ENCODE data around the gene IRF7.
"Not testable (repeated sequence)": the region's sequence is repeated elsewhere in the genome, so short reads cannot be mapped to it uniquely, and the experiment has no call there.

The IRF7 gene

DNA sequence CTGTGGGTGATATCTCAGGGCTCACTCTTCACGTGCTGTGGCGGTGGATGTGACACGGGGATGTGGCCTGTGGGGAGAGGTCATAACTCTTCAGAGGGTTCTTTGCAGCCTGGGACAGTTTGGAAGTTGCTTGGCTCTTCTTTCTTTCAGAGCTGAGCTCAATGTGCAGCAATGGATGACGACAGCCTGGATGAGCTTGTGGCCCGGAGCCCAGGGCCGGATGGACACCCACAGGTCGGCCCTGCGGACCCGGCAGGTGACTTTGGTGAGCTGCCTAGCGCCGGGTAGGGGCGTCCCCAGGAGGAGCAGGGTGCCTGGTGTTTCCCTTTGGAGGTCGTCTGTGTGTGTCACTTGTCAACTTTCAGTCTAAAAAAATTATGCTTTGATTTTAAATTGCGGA, 34.4 kb downstream of the IRF7 start:
- Histone ChIP-seq H3K27me3 (ENCODE audit: insufficient read depth, low read length) (no peaks in the 10 kb centered on the region), H3K4me1 (ENCODE audit: insufficient read depth, low read length) (peaks cover 5% of the 10 kb centered on the region)

DNA sequence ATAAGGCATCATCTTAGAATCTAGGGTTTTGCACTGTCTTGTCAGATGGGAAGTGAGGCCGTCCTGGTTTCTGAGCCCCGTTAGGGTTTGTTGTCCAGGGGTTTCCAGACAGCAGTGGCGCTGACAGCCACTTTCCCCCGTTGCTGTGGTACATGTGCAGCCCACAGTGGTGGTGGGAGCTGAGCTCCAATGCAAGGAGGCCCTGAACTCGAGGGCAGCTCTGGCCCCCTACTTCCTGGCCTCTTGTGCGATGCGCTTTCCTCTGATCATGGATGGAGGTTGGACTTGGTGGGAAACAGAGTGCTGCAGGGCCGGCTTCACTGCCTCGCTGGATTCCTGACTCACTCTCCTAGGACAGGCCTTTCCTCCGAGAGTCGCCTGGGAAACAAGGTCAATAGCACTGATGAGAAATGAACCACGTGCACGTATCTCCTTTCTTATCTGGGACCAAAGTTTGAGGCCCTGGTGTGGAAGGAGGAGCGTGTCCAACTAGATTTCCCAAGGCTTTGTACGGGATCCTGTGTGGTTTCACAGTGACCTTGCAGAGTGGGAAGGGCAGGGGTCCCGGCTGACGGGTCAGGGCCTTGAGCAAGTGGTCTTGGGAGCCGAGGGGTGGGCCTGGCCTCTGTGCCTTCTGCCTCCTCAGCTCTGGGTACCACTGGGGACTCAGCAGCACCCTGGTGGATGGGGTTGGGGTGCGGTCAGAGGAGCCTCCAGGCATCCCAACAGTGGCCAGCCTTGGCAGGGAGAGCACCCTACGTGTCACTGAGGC, 35.7 kb downstream of the IRF7 start:
- Histone ChIP-seq H3K9me3 (ENCODE audit: insufficient read depth, low read depth, low read length) (no peaks in the 10 kb centered on the region), H3K4me3 (ENCODE audit: low read length) (no peak overlapping the region), H3K9ac (ENCODE audit: low read depth, low read length) (no peak overlapping the region), H3K27ac (ENCODE audit: low read length) (no peak overlapping the region), H3K36me3 (ENCODE audit: insufficient read depth, low read depth, low read length) (peaks cover 28% of the 10 kb centered on the region), H3K27me3 (ENCODE audit: insufficient read depth, low read length) (peaks cover 6% of the 10 kb centered on the region), H3K4me1 (ENCODE audit: insufficient read depth, low read length) (peaks cover 5% of the 10 kb centered on the region)

More for the DNA sequence above, 34.4 kb downstream of the IRF7 start:
- H3K9ac ChIP-seq (ENCODE audit: low read depth, low read length), result no peak overlapping the region; the same call in 1 of the 2 replicates
- peaks cover 31% of the 10 kb centered on the region for H3K36me3 ChIP-seq (ENCODE audit: insufficient read depth, low read depth, low read length)
- H3K4me3 ChIP-seq (ENCODE audit: low read length), result no peak overlapping the region
- H3K27ac ChIP-seq (ENCODE audit: low read length), result no peak overlapping the region
- no peaks in the 10 kb centered on the region for H3K9me3 ChIP-seq (ENCODE audit: insufficient read depth, low read depth, low read length)

GRCh38 chr11:578276-579035, 37.3 kb downstream of the IRF7 start:
- Histone ChIP-seq H3K4me1 (ENCODE audit: insufficient read depth, low read length) (peaks cover 5% of the 10 kb centered on the region), H3K27ac (ENCODE audit: low read length) (no peak overlapping the region), H3K27me3 (ENCODE audit: insufficient read depth, low read length) (peaks cover 20% of the 10 kb centered on the region), H3K36me3 (ENCODE audit: insufficient read depth, low read depth, low read length) (peaks cover 19% of the 10 kb centered on the region), H3K9me3 (ENCODE audit: insufficient read depth, low read depth, low read length) (no peaks in the 10 kb centered on the region), H3K9ac (ENCODE audit: low read depth, low read length) (peak overlapping the region; percentile 86; the same call in 1 of the 2 replicates), H3K4me3 (ENCODE audit: low read length) (peak overlapping the region; percentile 86; the same call in 1 of the 2 replicates)

GRCh38 chr11:577611-577894, 38.2 kb downstream of the IRF7 start:
- Histone ChIP-seq H3K4me3 (ENCODE audit: low read length) (peak overlapping the region; percentile 86), H3K9me3 (ENCODE audit: insufficient read depth, low read depth, low read length) (no peaks in the 10 kb centered on the region), H3K9ac (ENCODE audit: low read depth, low read length) (peak overlapping the region; percentile 86; the same call in 1 of the 2 replicates), H3K27me3 (ENCODE audit: insufficient read depth, low read length) (peaks cover 25% of the 10 kb centered on the region), H3K36me3 (ENCODE audit: insufficient read depth, low read depth, low read length) (peaks cover 15% of the 10 kb centered on the region), H3K27ac (ENCODE audit: low read length) (no peak overlapping the region), H3K4me1 (ENCODE audit: insufficient read depth, low read length) (peaks cover 5% of the 10 kb centered on the region)

- Histone ChIP-seq H3K36me3 (ENCODE audit: insufficient read depth, low read depth, low read length) (peaks cover 11% of the 10 kb centered on the region), H3K9ac (ENCODE audit: low read depth, low read length) (peak overlapping the region; percentile 86), H3K4me3 (ENCODE audit: low read length) (peak overlapping the region; percentile 86), H3K9me3 (ENCODE audit: insufficient read depth, low read depth, low read length) (no peaks in the 10 kb centered on the region), H3K27ac (ENCODE audit: low read length) (no peak overlapping the region), H3K4me1 (ENCODE audit: insufficient read depth, low read length) (peaks cover 5% of the 10 kb centered on the region), H3K27me3 (ENCODE audit: insufficient read depth, low read length) (peaks cover 25% of the 10 kb centered on the region)
Observed at GRCh38 chr11:576811-577610, 38.7 kb downstream of the IRF7 start.

- Histone ChIP-seq H3K4me1 (ENCODE audit: insufficient read depth, low read length) (peaks cover 5% of the 10 kb centered on the region), H3K9me3 (ENCODE audit: insufficient read depth, low read depth, low read length) (no peaks in the 10 kb centered on the region), H3K27me3 (ENCODE audit: insufficient read depth, low read length) (peaks cover 25% of the 10 kb centered on the region), H3K27ac (ENCODE audit: low read length) (peak within 1 kb of the TSS; percentile 92), H3K36me3 (ENCODE audit: insufficient read depth, low read depth, low read length) (peaks cover 4% of the 10 kb centered on the region; the same call in 1 of the 2 replicates), H3K4me3 (ENCODE audit: low read length) (peak within 1 kb of the TSS; percentile 89), H3K9ac (ENCODE audit: low read depth, low read length) (peak within 1 kb of the TSS; percentile 100)
Observed at GRCh38 chr11:575996-576768, 39.6 kb downstream of the IRF7 start, which contains the start of gene PHRF1. Gene PHRF1 (plus strand): TSS chr11:576470. CDS start chr11:581513, 5,043 bp downstream.

DNA sequence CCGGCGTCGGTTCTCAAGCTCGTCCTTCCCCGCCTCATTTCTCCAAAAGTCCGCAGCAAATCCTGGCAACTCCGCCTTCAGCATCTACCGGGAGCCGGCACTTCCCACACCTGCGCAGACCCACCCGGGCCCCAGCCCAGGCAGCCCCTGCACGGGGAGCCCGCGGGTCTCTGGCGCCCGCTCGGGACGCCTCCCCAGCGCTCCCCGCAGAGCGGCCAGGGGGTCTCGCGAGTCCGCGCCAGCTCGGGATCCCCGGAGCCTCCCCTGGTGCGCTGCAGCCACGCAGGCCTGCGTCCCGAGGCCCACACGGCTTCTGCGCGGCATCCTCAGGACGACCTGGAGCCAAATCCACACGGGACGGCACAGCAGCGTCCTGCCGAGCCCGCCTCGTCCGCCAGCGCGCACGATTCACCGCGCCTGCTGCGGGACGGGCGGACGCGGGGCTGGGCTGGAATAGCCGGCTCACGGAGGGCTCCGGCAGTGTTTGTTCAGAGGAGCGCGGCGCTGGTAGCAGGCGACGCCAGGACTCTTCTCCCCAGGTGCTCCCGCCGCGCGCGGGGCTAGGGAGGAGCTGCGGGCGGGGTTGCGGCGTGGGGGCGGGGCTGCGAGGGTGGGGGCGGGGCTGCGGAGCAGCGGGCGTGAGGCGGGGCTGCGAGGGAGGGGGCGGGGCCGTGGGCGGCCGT, 40.3 kb downstream of the IRF7 start:
- H3K4me1 ChIP-seq (ENCODE audit: insufficient read depth, low read length), result peaks cover 5% of the 10 kb centered on the region
- H3K4me3 ChIP-seq (ENCODE audit: low read length), result peak overlapping the region; percentile 72
- no peak overlapping the region for H3K27ac ChIP-seq (ENCODE audit: low read length)
- no peaks in the 10 kb centered on the region for H3K9me3 ChIP-seq (ENCODE audit: insufficient read depth, low read depth, low read length)
- peaks cover 4% of the 10 kb centered on the region; the same call in 1 of the 2 replicates for H3K36me3 ChIP-seq (ENCODE audit: insufficient read depth, low read depth, low read length)
- H3K9ac ChIP-seq (ENCODE audit: low read depth, low read length), result peak overlapping the region; percentile 51; the same call in 1 of the 2 replicates
- H3K27me3 ChIP-seq (ENCODE audit: insufficient read depth, low read length), result peaks cover 25% of the 10 kb centered on the region

GRCh38 chr11:574632-575312, 41.0 kb downstream of the IRF7 start:
- H3K4me3 ChIP-seq (ENCODE audit: low read length), result peak overlapping the region; percentile 72
- no peak overlapping the region; the same call in 1 of the 2 replicates for H3K9ac ChIP-seq (ENCODE audit: low read depth, low read length)
- peaks cover 28% of the 10 kb centered on the region for H3K27me3 ChIP-seq (ENCODE audit: insufficient read depth, low read length)
- H3K27ac ChIP-seq (ENCODE audit: low read length), result no peak overlapping the region
- H3K36me3 ChIP-seq (ENCODE audit: insufficient read depth, low read depth, low read length), result peaks cover 4% of the 10 kb centered on the region; the same call in 1 of the 2 replicates
- no peaks in the 10 kb centered on the region for H3K9me3 ChIP-seq (ENCODE audit: insufficient read depth, low read depth, low read length)
- H3K4me1 ChIP-seq (ENCODE audit: insufficient read depth, low read length), result peaks cover 5% of the 10 kb centered on the region

DNA sequence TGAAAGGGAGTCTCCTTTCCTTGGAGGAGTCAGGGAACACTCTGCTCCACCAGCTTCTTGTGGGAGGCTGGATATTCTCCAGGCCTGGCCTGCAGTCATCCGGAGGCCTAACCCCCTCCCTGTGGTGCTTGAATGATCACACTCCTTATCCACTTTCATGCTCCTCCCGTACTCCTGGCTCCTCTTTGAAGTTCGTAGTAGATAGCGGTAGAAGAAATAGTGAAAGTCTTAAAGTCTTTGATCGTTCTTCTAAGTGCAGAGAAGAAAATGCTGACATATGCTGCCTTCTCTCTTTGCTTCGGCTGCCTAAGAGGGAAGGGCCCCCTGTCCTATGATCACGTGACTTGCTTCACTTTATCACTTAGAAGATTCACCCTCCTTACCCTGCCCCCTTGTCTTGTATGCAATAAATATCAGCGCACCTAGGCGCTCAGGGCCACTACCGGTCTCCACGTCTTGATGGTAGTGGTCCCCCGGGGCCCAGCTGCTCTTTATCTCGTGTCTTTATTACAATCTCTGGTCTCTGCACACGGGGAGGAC, 41.6 kb downstream of the IRF7 start:
- H3K27me3 ChIP-seq (ENCODE audit: insufficient read depth, low read length), result peaks cover 34% of the 10 kb centered on the region
- H3K4me3 ChIP-seq (ENCODE audit: low read length); H3K4me1 ChIP-seq (ENCODE audit: insufficient read depth, low read length); H3K36me3 ChIP-seq (ENCODE audit: insufficient read depth, low read depth, low read length); H3K9ac ChIP-seq (ENCODE audit: low read depth, low read length); H3K27ac ChIP-seq (ENCODE audit: low read length); H3K9me3 ChIP-seq (ENCODE audit: insufficient read depth, low read depth, low read length): not testable (repeated sequence)
